Choroid plexus epithelial cell (primary cell): ENCODE data around the gene TNFRSF25.

Experiments
- DNase-seq: peaks from one replicate; pipeline ENCODE4 v3.0.0-alpha.2; 2010; ENCODE audit warnings: low read depth
- H3K4me3 ChIP-seq: 2 replicates; pipeline ENCODE4 v1.5.1; 2011; ENCODE audit warnings: low read depth, mild to moderate bottlenecking, control low read depth, low read length, moderate library complexity
- TF ChIP-seq, protein P1 (sequence below): conservative IDR thresholded peaks from 2 replicates; pipeline ENCODE4 v1.5.1; 2011; ENCODE audit warnings: low read depth, mild to moderate bottlenecking, control low read depth, inconsistent platforms, low read length, moderate library complexity

The TNFRSF25 gene

DNA sequence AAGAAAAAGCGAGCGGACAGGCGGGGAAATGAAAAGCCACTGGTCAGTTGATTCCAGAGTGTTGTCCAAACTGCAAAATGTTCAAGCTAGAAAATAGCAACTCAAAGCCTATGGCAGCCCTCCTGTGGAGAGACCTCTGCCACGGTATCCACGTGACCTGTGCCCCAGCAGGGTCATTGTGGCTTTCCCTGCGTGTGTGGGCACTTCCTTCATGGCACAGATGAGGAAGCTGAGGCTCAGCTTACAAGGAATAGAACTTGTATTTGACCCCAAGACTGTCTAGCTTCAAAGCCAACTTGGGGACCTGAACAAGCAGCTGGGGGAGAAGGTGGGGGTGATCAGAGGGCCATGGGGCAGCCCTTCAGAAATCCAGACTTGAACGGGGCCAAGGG, 41.1 kb upstream of the TNFRSF25 start:
- no peak for DNase-seq
- TF ChIP-seq, protein P1, sequence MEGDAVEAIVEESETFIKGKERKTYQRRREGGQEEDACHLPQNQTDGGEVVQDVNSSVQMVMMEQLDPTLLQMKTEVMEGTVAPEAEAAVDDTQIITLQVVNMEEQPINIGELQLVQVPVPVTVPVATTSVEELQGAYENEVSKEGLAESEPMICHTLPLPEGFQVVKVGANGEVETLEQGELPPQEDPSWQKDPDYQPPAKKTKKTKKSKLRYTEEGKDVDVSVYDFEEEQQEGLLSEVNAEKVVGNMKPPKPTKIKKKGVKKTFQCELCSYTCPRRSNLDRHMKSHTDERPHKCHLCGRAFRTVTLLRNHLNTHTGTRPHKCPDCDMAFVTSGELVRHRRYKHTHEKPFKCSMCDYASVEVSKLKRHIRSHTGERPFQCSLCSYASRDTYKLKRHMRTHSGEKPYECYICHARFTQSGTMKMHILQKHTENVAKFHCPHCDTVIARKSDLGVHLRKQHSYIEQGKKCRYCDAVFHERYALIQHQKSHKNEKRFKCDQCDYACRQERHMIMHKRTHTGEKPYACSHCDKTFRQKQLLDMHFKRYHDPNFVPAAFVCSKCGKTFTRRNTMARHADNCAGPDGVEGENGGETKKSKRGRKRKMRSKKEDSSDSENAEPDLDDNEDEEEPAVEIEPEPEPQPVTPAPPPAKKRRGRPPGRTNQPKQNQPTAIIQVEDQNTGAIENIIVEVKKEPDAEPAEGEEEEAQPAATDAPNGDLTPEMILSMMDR: no peak
- H3K4me3 ChIP-seq: no peak overlapping the region

DNA sequence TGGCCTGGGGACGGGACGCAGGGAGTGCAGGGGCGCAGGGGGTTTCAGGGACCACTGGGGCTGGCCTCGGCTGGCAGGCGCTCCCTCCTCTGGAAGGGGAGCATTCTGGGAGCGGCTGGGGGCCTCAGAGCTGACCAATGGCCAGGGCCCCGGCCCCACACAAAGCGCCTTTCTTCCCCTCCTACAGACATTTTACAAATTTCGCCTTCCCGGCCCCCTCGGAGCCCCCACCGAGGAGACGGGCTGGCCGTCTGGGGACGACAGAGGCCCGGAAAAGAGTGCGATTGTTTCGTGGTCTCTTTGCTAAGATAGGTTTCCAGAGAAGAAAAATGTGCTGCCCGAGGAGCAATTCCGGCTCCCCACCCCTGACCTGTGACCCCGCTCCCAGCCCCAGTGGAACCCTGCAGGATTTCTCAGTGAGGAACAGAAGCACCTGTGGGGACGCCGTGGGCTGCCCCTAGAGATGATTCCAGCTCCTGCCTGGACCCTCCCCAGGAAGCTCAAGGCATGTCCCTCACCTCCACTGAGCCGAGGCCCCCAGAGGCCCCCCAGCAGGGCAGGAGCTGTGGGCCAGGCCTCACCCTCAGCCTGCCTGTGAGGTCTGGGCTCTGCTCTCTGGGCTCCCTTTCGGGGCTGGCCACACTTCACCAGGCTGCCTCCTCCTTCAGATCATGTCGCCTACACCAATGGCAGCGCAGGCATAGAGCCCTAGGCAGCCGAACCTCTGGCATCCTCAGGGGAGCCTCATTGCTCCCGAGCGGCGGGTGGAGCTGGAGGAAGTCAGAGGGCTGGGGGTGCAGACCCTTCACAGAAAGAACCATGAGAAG, 40.5 kb upstream of the TNFRSF25 start:
- no peak for DNase-seq
- no peak overlapping the region for H3K4me3 ChIP-seq
- TF ChIP-seq, protein P1: no peak

DNA sequence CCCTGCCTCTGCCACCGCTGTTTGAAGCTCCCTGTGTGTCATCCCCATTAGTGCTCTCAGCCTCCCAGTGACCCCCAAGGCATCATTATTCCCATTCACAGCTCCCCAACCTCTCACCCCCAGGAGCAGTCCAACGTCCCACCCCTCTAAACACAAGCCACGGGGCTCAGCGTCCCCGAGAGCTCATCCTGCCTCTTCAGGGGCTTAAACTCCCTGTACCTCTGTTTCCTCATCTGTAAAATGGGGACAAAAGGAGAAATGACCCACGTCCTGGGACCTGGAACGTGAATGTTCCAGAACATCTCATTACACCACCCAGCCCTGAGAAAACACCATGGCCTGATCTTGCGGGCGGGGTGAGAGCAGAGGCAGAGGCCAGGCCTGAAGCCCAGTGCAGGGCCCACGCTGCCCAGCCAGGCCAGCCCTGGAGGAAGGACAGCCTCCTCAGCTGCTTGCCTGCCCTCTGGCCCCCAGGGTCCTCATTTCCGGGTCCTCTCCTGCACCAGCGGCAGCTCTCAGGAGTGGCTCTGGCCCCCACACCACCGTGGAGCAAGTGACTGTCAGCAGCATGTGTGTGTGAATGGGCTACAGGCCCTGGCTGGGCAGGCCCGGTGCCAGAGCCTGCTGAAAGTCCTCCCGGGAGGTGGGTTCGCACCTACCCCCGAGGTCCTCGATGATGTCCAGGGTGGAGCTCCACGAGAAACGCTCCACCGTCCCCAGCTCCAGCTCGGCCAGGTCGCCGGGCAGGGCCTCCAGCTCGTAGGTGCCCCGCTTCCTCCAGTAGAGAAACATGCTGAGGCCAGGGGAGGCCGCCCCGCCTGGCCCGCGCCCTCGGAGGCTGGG, 39.6 kb upstream of the TNFRSF25 start:
- TF ChIP-seq, protein P1: no peak
- no peak overlapping the region for H3K4me3 ChIP-seq
- no peak for DNase-seq

DNA sequence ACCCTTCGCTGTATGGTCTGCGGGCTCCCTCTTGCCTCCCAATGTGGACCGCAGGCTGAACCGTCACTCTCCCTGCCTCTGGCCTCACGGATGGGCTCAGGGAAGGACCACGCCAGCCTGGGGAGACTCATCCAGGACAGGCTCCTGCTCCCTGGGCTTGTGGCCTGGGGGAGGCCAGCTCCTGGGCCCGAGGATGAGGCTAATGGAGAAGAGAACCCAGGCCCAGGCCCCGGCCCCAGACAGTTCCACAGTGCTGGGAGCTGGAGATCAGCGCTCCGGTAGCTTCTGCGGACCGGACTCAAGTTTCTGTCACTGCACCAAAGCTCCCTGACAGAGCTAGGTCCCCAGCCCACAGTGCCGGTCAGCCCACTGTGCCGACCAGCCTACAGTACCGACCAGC, 38.9 kb upstream of the TNFRSF25 start:
- H3K4me3 ChIP-seq: no peak overlapping the region
- no peak for DNase-seq
- TF ChIP-seq, protein P1: no peak

DNA sequence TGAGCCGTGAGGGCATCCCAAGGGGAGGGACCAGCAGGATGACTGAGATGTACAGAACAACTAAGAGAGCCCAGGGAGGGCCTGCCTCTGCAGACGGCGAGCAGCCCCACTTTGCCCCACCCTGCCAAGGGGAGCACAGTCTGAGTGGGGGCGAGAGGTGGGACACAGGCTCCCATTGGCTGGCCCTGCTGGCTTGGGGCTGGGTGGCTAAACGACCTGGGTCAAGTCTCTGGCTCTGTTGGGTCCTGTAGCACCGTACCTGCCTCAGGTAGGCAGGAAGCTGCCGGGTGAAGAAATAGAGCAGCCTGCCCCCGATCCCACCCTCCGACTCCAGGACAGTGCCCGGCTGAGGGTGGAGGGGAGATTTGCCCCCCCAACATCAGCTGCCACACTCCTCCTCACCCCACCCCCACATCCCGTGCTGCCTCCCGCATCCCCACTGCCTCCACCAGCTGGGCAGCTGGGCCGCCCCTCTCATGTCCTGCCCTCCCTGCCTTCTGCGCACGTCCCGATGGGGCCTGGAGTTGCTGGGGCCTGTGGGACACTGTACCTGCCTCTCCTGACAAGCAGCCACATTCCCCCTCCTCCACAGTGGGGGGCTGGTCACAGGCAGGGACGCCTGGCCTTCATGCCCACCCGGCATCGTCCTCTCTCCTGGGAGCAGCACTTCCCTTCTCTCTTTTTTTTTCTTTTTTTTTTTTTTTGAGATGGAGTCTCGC, 38.1 kb upstream of the TNFRSF25 start:
- no peak for DNase-seq
- TF ChIP-seq, protein P1: no peak
- H3K4me3 ChIP-seq: no peak overlapping the region

DNA sequence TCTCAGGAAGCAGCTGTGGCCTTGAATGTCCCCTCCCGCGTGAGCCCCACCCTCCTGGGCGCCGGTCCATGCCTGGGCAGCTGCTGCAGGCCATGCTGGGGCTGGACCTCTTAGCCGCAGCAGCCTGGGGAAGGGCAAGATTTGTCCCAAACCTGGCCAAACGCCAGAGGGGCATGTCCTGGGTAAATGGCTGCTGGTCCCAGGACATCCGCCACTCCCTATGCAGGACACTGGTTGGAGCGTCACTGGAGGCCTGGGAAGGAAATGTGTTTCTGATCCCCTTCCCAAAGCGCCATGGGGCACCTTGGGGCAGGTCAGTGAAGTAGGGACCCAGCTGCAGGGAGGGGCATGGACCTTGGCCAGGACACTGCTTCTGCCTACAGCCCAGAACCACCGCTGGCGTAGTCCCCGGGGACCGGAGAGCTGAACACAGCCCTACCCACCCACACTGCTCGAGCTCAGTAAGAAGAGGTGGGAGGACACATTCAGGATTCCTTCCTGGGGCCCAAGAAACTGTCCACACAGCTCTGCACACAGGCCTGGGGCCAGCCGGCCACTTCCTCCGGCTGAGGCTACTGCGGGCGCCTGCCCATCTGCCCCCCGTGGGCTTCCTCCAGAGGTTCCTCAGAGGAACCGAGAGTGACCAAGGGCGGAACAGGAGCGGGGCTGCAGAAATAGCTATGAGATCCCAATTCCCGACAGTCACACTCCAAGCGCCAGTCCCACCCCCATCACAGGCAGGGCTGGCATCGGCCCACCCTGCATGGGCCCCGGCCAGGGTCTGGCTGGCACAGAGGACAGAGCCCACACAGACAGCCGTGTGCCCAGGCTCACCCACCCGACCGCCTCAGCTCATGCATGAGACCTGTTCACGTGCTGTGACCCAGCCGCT, 36.3 kb upstream of the TNFRSF25 start:
- no peak overlapping the region for H3K4me3 ChIP-seq
- TF ChIP-seq, protein P1: no peak
- DNase-seq: no peak
